Peyer's patch (tissue), 4 donors: ENCODE data around the gene DHRS1. TPM values are rescaled to one million over a fixed set of nuclear protein-coding genes. Genes with fewer than 3 reads are reported as not detected.

Source experiments
- DNase-seq, 3 donors: peaks; one replicate each; pipeline ENCODE4 v3.0.0-alpha.2; 2017 to 2019
- H3K27ac ChIP-seq, 4 donors: fragments of 200-600 bp; sonication (generic); one replicate each; pipeline ENCODE4 v1.5.1; 2016 to 2019
- H3K27me3 ChIP-seq, 2 donors: fragments of 200-600 bp; sonication (generic); one replicate each; pipeline ENCODE4 v1.5.1; 2019
- H3K36me3 ChIP-seq, 3 donors: fragments of 200-600 bp; sonication (generic); one replicate each; pipeline ENCODE4 v1.5.1; 2016 to 2019
- H3K4me1 ChIP-seq, 4 donors: fragments of 200-600 bp; sonication (generic); one replicate each; pipeline ENCODE4 v1.5.1; 2016 to 2019
- H3K4me3 ChIP-seq, 4 donors: fragments of 200-600 bp; sonication (generic); 1 replicate in 3 of 4; 2 replicates in 1 of 4; pipeline ENCODE4 v1.5.1; 2016 to 2019; ENCODE audit warnings: mild to moderate bottlenecking in 1 of 4
- H3K9me3 ChIP-seq, 4 donors: fragments of 200-600 bp; sonication (generic); one replicate each; pipeline ENCODE4 v1.5.1; 2016 to 2019; ENCODE audit warnings: mild to moderate bottlenecking in 1 of 4
- POLR2A ChIP-seq, 2 donors: fragments of 450-650 bp; IDR thresholded peaks; one replicate each; pipeline ENCODE4 v1.5.1; 2017; ENCODE audit warnings: antibody characterized with exemption in 2 of 2, mild to moderate bottlenecking in 2 of 2, moderate library complexity in 2 of 2
- total RNA-seq, 4 donors: library from RNA; depleted of rRNA; stranded (reverse); fragments of >200 nt; gene quantifications; one replicate each; pipeline ENCODE4 v1.1.0, GENCODE V29; 2016
- TF ChIP-seq, protein P1 (sequence below), 6 experiments: fragments of 450-650 bp in 4 of 6; fragments of 200-600 bp in 2 of 6; sonication (generic) in 1 of 6; IDR thresholded peaks; one replicate each; pipeline ENCODE4 v1.5.1; 2017 to 2019; ENCODE audit warnings: antibody characterized with exemption in 6 of 6, mild to moderate bottlenecking in 3 of 6, moderate library complexity in 1 of 6

The DHRS1 gene
- total RNA-seq, 4 donors from 2014 or later: 51.2 to 130 (median 67.1) TPM

DNA sequence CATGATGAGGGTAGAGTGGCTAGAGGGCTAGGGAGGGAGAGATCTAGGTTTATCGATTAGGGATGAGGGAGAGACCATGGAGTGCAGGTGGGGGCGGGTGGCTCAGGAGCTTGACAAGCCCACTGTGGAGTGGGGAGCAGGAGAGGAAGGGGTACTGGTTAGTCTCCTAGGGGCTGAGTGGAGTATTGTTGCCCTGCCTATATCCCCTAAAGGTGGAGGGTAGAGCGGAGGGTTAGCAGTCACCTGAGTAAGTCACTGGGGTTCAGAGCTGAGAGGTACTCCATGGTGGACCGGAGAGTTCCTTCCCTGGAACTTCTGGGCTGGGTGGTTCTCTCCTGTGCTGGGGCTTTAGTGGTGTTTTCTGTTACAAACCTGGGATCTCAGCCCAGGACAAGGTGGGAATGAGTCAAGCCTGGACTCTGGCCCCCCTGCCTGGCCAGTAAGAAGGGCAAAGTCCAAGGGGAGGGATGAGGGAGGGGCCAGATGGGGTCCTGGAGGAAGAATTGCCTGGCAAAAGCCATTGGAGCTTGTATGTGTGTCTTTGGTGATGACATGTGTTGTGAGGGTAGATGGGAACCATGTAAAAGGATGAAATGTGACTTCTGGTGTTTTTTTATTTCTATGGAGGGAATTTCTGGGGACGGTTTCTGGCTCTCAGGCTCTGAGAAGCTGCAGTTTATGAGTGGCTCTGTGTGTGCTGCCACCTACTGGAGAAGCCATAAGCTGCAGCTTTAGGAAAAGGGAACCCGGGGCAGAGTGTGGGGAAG is 8.2 kb upstream of the DHRS1 start, which contains the start of gene CIDEB:
Gene CIDEB, minus strand, starts transcription at position 403 of the 767 bp plus-strand sequence. Its CDS starts 119 bp downstream, at position 284.
- peak within 1 kb of the TSS in 3 of 4 donors; percentile 68 to 94 (median 82) for H3K27ac ChIP-seq
- TF ChIP-seq, protein P1, sequence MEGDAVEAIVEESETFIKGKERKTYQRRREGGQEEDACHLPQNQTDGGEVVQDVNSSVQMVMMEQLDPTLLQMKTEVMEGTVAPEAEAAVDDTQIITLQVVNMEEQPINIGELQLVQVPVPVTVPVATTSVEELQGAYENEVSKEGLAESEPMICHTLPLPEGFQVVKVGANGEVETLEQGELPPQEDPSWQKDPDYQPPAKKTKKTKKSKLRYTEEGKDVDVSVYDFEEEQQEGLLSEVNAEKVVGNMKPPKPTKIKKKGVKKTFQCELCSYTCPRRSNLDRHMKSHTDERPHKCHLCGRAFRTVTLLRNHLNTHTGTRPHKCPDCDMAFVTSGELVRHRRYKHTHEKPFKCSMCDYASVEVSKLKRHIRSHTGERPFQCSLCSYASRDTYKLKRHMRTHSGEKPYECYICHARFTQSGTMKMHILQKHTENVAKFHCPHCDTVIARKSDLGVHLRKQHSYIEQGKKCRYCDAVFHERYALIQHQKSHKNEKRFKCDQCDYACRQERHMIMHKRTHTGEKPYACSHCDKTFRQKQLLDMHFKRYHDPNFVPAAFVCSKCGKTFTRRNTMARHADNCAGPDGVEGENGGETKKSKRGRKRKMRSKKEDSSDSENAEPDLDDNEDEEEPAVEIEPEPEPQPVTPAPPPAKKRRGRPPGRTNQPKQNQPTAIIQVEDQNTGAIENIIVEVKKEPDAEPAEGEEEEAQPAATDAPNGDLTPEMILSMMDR (IDR thresholded peaks at IDR 0.05): peak; percentile 76 to 95 (median 92)
- peak; percentile 45 to 89 for TF ChIP-seq POLR2A (IDR thresholded peaks at IDR 0.05)
- DNase-seq: peak; percentile 63 to 86 (median 86)
- no peaks in the 10 kb centered on the region for H3K9me3 ChIP-seq
- H3K36me3 ChIP-seq: peaks cover 0 to 46% (median 0%) of the 10 kb centered on the region in 3 donors
- H3K4me1 ChIP-seq: peaks cover 8 to 46% (median 18%) of the 10 kb centered on the region in 4 donors
- no peaks in the 10 kb centered on the region for H3K27me3 ChIP-seq
- H3K4me3 ChIP-seq: peak within 1 kb of the TSS in 3 of 4 donors; percentile 8 to 56 (median 49)

- H3K4me1 ChIP-seq: peaks cover 8 to 40% (median 15%) of the 10 kb centered on the region in 4 donors
- no peaks in the 10 kb centered on the region for H3K27me3 ChIP-seq
- H3K4me3 ChIP-seq: peak overlapping the region in 3 of 4 donors; percentile 8 to 56 (median 49)
- H3K27ac ChIP-seq: peak overlapping the region in 3 of 4 donors; percentile 68 to 94 (median 82)
- no peak for DNase-seq
- H3K36me3 ChIP-seq: peaks cover 0 to 52% (median 0%) of the 10 kb centered on the region in 3 donors
- H3K9me3 ChIP-seq: no peaks in the 10 kb centered on the region
- no peak for TF ChIP-seq POLR2A (IDR thresholded peaks at IDR 0.05)
- TF ChIP-seq, protein P1 (IDR thresholded peaks at IDR 0.05): no peak
These were observed 7.6 kb upstream of the DHRS1 start for GRCh38 chr14:24307156-24307574.

DNA sequence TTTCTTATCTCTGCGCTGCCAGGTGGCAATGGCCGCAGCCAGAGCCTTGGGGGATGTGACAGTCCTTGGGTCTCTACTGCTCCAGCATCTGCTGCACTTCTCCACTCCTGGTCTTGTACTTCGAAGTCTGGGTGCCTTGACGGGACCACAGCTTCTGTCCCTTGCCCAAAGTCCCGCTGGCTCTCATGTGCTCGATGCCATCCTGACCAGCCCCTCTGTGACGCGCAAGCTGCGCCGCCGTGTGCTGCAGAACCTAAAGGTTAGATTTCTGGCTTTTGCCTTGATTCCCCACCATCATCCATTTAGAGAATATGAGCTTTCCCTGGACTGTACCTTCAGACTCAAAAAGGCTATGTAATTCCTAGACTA is 4.4 kb upstream of the DHRS1 start:
- TF ChIP-seq, protein P1 (IDR thresholded peaks at IDR 0.05): no peak
- TF ChIP-seq POLR2A (IDR thresholded peaks at IDR 0.05): no peak
- no peak for DNase-seq
- no peak overlapping the region for H3K27ac ChIP-seq
- H3K9me3 ChIP-seq: no peaks in the 10 kb centered on the region
- H3K36me3 ChIP-seq: peaks cover 0 to 60% (median 0%) of the 10 kb centered on the region in 3 donors
- no peaks in the 10 kb centered on the region for H3K27me3 ChIP-seq
- no peak overlapping the region for H3K4me3 ChIP-seq
- H3K4me1 ChIP-seq: peaks cover 0 to 30% (median 9%) of the 10 kb centered on the region in 4 donors

DNA sequence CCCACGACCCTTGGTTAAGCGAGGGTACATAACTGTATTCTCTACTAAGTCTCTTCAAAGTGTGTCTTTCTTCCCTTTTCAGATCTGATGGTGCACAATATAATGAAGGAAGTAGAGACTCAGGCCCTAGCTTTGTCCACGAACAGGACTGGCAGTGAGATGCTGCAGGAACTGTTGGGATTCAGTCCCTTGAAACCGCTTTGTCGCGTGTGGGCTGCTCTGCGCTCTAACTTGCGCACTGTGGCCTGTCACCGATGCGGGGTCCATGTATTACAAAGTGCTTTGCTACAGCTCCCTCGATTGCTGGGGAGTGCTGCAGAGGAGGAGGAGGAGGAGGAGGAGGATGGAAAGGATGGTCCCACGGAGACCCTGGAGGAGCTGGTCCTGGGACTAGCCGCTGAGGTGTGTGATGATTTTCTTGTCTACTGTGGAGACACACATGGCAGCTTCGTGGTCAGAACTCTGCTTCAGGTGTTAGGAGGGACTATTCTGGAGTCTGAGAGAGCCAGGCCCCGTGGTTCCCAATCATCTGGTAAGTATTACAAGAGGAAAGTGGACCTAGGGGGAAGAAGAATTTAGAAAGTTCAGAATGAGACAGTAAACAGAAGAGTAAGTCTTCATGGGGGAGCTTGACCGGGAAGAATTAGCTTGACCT is 873 bp upstream of the DHRS1 start:
- no peak for DNase-seq
- TF ChIP-seq, protein P1 (IDR thresholded peaks at IDR 0.05): no peak
- TF ChIP-seq POLR2A (IDR thresholded peaks at IDR 0.05): no peak
- Histone ChIP-seq H3K36me3 (peaks cover 0 to 50% (median 0%) of the 10 kb centered on the region in 3 donors), H3K9me3 (no peaks in the 10 kb centered on the region), H3K27me3 (no peaks in the 10 kb centered on the region), H3K4me3 (peak overlapping the region; percentile 78 to 98 (median 88)), H3K27ac (peak overlapping the region; percentile 82 to 97 (median 90)), H3K4me1 (peaks cover 0 to 34% (median 12%) of the 10 kb centered on the region in 4 donors)

- no peaks in the 10 kb centered on the region for H3K9me3 ChIP-seq
- H3K4me3 ChIP-seq: peak overlapping the region; percentile 78 to 98 (median 88)
- peak in 1 of 3 donors; percentile 67 for DNase-seq
- peaks cover 0 to 47% (median 0%) of the 10 kb centered on the region in 3 donors for H3K36me3 ChIP-seq
- peak overlapping the region; percentile 82 to 97 (median 90) for H3K27ac ChIP-seq
- H3K4me1 ChIP-seq: peaks cover 0 to 34% (median 12%) of the 10 kb centered on the region in 4 donors
- no peaks in the 10 kb centered on the region for H3K27me3 ChIP-seq
- TF ChIP-seq, protein P1 (IDR thresholded peaks at IDR 0.05): no peak
- TF ChIP-seq POLR2A (IDR thresholded peaks at IDR 0.05): no peak
These were observed 707 bp downstream of the DHRS1 start for GRCh38 chr14:24298892-24299254.
